HG03571 (cell line): ENCODE results near the gene EEF1E1.

Experiments used
- ATAC-seq: cut with Tn5 transposase; IDR thresholded peaks from one replicate; pipeline ENCODE4 v1.9.1; 2021; ENCODE audit not compliant: unreplicated experiment

The EEF1E1 gene

GRCh38 chr6:8088886-8089285, 13.5 kb downstream of the EEF1E1 start:
- ATAC-seq, result no peak

GRCh38 chr6:8087870-8088754, 14.2 kb downstream of the EEF1E1 start:
- ATAC-seq, result no peak

DNA sequence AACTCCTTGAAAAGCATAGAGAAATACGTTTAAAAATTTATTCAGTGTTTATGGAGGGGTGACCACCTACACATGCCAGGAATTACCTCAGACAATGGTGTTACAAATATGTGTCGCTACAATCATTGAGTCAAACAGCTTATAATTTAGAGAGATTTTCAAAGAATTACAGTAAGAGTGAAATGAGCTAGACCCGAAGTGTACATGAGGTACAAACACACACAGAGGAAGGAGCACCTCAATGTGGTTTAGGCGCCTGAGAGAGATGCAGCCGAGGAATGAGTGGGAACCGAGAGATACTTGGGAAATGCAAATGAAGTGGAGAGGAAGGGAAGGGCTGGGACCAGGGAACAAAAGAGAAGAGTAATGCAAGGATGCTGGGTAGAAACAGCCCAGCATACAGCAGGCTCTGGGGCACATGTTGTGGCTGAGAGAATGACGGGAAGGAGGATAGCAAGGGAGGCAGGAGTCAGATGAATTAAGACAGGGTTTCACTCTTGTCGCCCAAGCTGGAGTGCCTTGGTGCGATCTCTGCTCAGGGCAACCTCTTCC, 15.5 kb downstream of the EEF1E1 start:
- no peak for ATAC-seq

DNA sequence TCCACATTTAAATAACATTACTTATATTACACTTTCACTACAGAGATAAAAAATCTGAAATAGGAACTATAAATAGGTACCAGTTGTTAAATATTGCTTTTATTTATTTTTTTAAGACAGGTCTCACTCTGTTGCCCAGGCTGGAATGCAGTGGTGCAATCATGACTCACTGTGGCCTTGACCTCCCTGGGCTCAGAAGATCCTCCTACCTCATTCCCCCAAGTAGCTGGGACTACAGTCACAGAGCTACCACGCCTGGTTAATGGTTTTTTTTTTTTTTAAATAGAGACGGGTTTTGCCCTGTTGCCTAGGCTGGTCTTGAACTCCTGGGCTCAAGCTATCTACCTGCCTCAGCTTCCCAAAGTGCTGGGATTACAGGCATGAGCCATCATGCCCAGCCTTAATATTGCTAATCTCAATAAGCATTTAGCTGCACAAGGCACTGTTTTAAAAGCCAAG, 17.3 kb downstream of the EEF1E1 start:
- ATAC-seq, result no peak

- no peak for ATAC-seq
These were observed 17.8 kb downstream of the EEF1E1 start for GRCh38 chr6:8084586-8084985.

- no peak for ATAC-seq
These were observed 19.1 kb downstream of the EEF1E1 start for GRCh38 chr6:8082954-8083858.

- ATAC-seq, result no peak
These were observed 19.8 kb downstream of the EEF1E1 start for GRCh38 chr6:8082572-8082953.

DNA sequence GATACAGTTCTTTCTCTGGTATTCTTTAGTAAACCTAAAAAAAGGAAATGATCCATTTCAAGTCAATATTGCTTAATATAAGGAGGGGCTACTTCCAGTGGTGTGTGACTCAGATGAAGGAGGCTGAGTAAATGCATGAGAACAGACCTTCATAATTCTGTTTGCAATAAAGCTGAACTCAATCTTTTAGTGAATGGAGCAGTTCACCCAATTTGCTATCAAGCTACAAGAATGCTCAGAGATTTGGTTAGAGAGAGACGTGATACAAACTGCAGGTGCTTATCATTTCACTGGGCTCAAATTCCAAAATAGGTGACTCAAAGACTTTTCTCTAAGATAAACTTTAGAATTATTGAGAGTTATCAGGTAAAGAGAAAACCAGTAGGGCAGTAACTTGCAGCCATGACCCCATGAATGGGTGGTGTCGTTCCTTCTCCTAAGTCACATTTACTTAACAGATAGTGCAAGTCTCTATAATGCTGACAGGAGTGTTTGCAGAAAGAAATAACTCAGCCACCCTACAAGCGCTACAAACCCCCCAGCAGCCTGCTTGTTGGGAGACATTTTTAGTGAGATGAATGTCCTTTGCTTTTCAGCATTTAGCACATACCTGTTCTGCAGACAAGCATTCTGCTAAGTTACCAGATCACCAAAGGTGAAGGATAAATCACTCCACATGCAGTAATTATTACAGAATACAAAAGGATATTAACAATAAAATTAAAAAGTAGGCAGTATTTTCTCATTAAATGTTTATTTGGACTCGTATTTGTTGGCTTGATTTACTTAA, 21.8 kb downstream of the EEF1E1 start:
- ATAC-seq, result no peak

- ATAC-seq, result no peak
These were observed 23.2 kb downstream of the EEF1E1 start for GRCh38 chr6:8079126-8079525.

- ATAC-seq, result no peak
These were observed 24.4 kb downstream of the EEF1E1 start for GRCh38 chr6:8077991-8078390.

DNA sequence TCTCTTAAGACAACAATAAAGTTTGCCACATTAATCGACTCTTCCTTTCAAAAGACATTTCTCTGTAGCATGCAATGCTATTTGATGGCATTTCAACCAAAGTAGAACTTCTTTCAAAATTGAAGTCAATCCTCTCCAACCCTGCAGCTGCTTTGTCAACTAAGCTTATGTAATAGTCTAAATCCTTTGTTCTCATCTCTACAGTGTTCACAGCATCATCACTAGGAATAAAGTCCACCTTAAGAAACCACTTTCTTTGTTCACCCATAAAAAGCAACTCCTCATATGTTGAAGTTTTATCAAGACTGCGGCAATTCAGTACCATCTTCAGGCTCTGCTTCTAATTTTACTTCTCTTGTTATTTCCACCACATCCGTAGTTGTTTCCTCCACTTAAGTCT, 26.6 kb downstream of the EEF1E1 start:
- no peak for ATAC-seq

DNA sequence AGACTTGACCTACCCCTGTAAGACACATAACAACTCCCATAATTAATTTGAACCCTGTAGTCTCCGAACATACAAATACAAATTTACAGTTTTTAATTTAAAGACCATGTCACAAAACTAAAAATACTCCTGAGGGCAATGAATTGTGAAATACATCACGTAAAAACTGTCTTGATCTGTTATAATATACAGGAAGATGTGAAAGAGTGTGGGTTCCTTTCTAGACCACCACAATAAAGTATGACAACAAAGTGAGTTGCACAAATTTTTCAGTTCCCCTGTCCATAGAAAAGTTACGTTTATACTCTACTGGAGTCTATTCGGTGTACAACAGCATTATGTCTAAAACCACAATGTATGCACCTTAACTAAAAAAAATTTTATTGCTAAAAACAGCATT, 27.2 kb downstream of the EEF1E1 start:
- ATAC-seq, result no peak

DNA sequence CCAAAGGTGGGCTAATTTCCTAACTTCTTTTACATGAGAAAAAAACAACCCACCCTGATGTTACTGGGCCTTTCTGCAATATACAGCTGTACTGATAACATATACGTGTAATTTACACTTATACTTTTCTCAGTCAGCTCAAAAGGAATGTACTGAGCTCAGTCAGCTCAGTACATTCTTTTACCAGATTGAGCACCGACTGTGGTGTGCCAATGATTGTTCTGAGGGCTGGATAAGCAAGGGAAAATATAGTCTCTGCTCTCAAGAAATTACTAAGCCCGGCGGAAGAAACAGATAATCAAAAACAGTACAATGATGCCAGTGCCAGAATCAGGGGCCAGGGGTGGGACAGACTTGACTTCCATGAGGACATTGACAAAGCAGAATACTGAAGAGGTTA, 28.1 kb downstream of the EEF1E1 start:
- no peak for ATAC-seq

GRCh38 chr6:8073758-8074157, 28.6 kb downstream of the EEF1E1 start:
- no peak for ATAC-seq

DNA sequence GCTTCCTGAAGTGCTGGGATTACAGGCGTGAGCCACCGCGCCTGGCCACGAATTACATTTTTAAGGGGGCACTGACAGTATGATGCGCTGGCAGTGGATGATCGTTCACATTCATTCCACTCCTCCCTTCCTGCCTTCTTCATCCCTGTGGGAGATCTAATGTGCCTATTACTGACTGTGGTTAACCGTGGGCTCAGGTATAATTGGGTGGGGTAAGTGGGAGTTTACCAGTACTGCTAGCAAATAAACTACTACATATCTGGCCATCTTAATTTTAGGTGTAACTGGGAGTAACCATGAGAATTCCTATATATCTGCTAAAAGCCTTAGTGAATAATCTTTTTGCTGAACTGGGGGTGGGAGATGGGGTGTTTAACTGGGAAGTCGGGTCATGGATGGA, 31.6 kb downstream of the EEF1E1 start:
- no peak for ATAC-seq

- no peak for ATAC-seq
These were observed 32.6 kb downstream of the EEF1E1 start for GRCh38 chr6:8069631-8070284.

DNA sequence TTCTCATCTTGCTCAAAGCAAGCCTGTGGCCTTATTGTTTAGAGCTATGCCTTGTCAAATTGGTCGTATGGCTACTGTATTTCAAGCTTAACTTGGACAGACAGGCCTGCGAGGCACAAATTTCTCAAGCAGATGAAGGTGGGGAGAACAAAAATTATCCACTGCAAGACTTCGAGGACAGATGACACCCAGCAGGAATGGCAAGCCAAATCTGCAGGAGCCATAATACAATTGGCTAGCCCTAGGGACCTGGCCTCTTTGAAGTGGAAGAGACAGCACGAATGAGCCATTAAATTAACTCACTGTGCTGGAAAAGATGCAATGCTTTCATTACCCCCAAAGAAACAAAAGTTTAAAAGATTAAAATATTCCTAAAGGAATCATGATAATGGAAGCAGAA, 33.2 kb downstream of the EEF1E1 start:
- ATAC-seq, result no peak

- ATAC-seq, result no peak
These were observed 36.2 kb downstream of the EEF1E1 start for GRCh38 chr6:8066108-8066507.

DNA sequence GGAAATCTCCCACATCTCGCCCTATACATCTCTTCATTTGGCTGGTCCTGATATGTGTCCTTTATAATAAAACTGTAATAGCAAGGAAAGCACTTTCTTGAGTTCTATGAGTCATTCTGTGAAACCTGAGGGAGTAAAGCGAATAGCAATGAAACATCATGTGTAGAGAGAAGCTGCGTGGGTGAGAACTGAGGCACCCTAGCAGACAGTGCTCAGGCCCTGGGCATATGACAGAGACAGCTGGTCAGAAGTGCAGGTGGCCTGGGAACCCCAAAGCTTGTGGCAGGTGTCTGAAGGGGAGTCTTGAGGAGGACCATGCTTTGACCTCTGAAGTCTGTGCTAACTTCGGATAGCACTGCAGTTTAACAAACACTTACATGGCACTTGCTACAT, 36.8 kb downstream of the EEF1E1 start:
- no peak for ATAC-seq
